ENCODE measurements around the gene CXCL1.

CXCL1 gene

DNA sequence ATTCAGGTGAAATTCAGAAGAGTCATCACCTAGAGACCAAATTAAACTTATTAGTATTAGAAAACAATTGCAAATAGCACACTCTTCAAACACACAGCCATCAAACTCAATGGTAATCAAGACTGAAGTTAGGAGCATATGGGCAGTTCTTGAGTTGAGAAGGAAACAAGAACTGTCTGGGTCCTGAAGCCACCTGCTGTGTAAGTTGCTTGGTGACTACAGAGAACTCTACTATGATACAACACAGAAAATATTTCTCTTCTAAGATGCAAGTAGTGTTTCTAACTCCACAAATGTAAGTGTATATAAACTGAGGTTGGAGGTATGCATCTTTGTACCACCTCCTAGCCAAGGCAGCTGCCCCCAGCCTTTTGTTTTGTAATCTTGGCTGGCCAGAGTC is 16.4 kb upstream of the CXCL1 start:
- no peak for DNase-seq

DNA sequence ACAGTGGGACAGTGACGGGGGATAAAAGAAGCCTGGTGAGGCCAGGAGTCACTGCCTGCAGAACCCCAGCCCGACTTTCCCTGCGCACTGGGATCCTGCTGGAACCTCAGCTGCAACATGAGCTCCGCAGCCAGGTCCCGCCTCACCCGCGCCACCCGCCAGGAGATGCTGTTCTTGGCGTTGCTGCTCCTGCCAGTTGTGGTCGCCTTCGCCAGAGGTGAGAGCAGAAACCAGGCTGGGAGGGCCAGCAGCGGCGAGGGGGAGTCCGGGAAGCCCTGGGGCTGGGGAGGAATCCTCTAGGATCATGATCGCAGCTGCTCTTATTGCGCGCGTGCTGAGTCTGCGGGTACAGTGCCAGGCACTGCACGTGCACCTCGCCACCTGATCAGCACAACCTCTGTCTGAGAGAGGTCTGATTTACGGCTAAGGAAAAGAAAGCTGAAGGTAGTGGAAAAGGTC is 15.9 kb upstream of the CXCL1 start, which contains the start of gene PF4V1:
Gene PF4V1 (plus strand): TSS at position 51 of the 459 bp plus-strand sequence. CDS start 67 bp downstream, at position 118.
- DNase-seq: no peak

- DNase-seq: no peak
Measured at GRCh38 chr4:73853718-73854473, 15.3 kb upstream of the CXCL1 start.

- DNase-seq: no peak
Measured at GRCh38 chr4:73855406-73855805, 13.8 kb upstream of the CXCL1 start.

GRCh38 chr4:73856518-73856917 is 12.7 kb upstream of the CXCL1 start:
- DNase-seq: no peak

DNA sequence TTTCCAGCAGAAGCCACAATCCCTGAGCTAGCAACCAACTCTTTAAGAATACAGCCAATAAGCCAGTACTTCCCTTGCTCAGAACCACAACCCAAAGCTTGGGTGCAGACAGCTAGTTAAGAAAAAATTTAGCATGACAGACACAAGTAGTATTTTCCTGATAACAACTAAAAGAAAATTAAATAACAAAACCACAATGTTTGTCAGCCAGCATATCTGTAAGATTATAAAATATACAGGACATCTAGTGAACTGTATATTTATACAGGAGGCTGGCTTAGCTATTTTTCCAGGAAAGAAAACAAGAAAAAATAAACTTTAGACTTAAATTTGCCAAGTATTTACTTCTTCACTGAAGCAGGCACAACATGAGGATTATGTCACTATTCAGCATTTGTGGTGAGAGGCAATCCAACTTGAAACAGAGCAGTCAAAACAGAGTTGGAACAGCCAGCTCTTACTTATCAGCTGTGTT is 9.5 kb upstream of the CXCL1 start:
- DNase-seq: no peak

DNA sequence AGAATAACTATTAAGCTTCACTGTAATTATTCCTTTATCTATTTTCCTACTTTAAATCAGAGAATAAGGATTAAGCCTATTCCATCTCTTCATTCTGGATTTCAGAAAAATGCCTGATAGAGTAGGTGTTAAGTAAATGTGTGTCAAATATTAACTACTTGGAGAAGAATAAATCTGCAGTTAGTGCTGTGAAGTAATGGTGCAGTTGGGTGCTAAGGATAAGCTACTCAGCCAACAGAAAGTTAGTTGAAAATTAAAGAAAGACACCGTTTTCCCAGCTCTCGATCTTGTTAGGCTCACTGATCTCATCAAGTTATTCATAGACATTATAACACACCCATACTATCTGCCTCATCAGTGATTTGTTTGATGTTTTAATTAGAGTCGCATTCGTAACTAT is 9.0 kb upstream of the CXCL1 start:
- no peak for DNase-seq

DNA sequence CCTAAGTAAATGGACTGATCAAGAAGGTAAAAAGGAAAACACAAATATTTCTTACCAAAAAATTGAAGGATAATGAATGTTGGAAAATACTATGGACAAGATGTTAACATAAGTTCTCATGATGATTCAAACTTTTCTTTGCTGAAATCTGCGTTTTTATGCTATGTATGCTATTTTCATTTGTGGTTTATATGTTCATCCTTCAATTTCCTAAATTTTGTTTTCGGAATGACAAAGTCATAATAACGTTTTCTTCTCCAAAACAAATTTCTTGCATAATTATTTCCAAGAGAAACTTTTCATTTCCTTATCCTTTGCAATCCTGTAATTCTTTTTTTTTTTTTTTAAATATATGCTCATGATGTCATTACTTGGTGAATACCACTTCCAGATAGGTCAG is 8.3 kb upstream of the CXCL1 start:
- no peak for DNase-seq

- DNase-seq: no peak
Measured at GRCh38 chr4:73862322-73862721, 6.9 kb upstream of the CXCL1 start.

DNA sequence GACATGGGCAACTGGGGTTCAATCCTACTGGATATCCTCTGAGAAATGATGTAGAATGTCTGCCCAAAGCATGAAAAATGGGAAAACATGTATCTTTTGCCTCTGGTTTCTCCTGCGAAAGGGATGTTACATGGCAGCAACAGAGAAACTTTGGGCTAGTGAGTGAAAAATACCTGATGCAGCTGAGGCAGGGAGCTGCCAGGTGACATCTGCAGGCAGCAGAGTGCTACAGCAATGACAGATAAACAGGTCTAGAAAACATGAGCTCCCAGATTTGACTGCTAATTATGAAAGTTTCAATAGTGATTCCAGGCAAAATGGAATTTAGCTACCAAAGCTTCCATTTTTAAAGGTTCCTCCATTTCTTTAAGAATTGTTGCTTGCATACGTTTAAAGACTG is 4.8 kb upstream of the CXCL1 start:
- DNase-seq: peak; percentile 8

GRCh38 chr4:73864961-73865360 is 4.2 kb upstream of the CXCL1 start:
- DNase-seq: no peak

DNA sequence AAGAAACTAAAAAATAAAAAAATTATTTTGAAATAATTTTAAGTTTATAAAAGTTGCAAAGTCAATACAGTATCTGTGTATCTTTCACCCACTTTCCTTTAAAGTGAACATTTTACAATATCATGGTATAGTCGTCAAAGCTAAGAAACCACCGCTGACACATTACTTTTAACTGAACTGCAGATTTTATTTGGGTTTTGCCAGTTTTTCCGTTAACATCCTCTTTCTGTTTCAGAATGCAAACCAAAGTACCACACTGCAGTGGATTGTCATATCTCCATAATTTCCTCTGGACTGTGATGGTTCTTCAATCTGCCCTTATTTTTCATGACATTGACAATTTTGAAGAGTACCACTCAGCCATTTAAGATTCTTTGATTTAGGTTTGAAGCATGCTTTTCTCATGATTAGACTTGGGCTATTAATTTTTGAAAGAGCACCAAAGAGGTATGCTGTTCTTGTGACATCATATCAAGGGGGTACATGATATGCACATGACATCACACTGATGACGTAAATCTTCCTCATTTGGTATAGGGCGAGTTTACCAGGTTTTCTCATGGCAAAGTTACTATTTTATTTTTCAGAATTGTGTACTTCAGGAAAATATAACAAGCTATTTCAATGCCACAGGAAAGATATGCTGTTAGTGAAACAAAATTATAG is 3.6 kb upstream of the CXCL1 start:
- no peak for DNase-seq

GRCh38 chr4:73866246-73866645 is 2.9 kb upstream of the CXCL1 start:
- no peak for DNase-seq

DNA sequence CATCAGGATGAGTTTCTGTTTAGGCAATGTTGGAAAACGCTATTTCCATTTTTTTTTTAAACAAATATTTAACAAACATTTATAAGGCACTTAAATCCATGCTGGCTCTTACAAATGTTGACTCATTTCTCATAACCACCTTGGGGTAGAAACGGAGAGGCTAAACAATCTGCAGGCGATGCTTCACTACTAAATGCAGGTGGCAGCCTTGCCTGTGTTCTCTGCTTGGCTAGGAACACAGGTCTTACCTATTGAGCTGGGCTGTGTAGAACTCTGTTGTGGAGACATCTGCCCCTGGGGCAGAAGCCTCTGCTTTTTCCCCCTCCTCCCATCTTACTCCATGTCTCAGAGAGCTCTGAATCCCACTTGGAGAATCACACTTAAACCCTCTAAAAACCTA is 1.4 kb upstream of the CXCL1 start:
- DNase-seq: no peak

GRCh38 chr4:73868206-73869129 is 725 bp upstream of the CXCL1 start:
- DNase-seq: no peak

DNA sequence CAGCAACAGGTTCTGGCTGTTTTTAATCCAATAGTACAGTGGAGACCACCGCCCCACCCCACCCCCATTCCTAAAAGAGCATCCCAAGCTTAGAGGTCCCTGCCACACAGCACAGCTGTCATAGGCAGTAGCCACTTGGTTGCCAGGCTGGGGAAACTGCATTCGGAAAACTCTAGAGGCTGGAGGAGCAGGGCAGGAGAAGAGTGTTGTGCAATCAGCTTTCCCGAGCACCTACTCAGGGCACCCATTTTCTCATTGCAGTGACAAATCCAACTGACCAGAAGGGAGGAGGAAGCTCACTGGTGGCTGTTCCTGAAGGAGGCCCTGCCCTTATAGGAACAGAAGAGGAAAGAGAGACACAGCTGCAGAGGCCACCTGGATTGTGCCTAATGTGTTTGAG is 1.1 kb downstream of the CXCL1 start:
- no peak for DNase-seq

GRCh38 chr4:73870768-73871167 is 1.6 kb downstream of the CXCL1 start:
- no peak for DNase-seq

GRCh38 chr4:73871511-73872310 is 2.5 kb downstream of the CXCL1 start:
- DNase-seq: no peak

DNA sequence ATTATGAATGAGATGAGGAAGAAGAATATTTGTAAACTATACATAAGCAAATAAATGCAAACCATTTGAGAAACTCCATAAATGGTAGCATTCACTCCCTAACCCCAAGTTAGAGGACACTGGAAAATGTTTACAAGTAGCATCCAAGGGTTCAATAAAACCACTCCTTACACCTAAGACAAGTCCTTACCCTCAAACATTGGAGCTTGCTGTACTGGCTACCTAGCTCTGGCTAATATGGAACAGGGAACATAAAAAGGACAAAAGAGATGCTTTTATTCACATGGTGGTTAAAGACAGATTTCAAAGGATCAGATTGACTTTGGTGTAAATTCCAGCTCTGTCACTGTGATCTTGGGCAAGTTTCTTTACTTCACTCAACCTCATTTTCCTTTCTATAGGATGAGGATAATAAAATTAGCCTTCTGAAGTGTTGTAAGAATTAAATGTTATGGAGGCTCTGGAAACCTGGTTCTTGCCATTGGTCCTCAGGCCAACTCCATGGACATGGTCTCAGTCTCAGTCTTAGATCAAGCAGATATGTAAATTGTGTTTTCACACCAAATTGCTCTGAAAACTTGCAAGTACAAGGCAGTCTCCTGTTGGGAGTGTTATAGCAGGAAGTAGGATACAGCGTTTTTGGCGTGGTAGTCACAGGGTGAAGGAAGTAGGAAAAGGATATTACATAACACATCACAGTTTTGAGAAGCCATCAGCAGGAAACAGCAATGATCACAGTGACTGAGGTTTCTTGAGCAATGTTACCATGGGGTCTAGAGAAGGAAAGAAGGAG is 3.3 kb downstream of the CXCL1 start:
- DNase-seq: no peak

DNA sequence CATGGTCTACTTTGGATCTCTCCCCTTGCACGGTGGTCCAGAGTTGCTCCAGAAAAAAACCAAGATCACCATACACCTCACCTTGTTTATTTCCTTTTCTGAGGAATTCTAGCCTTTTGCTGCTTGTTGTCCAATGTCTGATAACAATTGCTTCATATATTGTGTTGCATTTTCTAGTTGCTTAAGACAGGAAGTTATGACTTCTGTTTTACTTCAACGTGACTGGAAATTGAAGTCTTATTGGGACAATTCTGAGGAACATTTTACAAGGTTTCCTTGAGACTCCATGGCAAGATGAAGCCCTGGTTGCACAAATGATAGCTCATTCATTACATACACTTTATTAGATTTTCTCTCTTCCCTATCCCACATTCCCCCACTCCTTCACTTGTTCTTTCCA is 5.2 kb downstream of the CXCL1 start:
- DNase-seq: no peak

DNA sequence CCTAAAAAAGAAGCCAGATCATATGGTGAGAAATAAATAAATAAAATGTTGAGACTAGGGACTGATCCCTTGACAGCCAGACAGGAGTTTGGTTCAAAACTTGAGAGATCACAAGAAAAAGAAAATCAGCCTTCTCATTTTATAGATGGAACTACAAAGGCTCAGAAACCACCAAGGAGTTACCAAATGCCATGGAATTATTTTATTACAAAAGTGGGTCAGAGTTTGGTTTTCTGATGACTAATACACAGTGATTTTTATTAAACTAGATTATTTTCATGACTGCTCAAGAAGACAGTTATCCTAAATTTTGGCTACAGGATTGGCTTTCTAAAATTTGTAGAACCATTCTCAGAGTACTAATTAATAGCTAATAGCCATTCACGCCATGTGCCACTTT is 6.2 kb downstream of the CXCL1 start:
- DNase-seq: no peak

DNA sequence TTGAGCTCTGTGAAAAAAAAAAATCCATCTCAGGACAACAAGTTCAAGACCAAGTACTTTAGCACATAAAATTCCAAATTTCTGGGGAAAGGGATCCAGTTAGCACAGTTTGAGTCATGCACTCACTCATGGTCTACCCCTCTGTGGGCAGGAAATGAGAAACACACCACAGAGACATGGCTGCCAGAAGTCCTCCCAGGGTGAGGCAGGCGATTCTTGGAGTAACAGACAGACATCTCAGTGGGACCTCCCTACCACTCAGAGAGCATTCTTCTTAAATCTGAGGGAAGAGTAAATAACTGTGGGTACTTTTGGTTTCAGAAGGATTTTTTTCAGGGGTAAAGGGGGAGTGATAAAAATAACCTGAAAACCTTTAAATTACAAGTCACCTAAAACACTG is 14.1 kb downstream of the CXCL1 start:
- DNase-seq: no peak
